CD14-positive monocyte (primary cell): ENCODE results near the gene ARFGAP3. TPM values are rescaled to one million over a fixed set of nuclear protein-coding genes. Genes with fewer than 3 reads are reported as not detected.

Experiments used
- DNase-seq, 3 donors: peaks; one replicate each; pipeline ENCODE4 v3.0.0-alpha.2; 2011 to 2022
- H2AFZ ChIP-seq: 2 replicates; pipeline ENCODE4 v1.6.0; 2012; ENCODE audit warnings: mild to moderate bottlenecking, low read depth, low read length, inconsistent platforms; ENCODE audit not compliant: insufficient read depth, poor library complexity, severe bottlenecking
- H3K27ac ChIP-seq, 2 donors: 1 replicate in 1 of 2; 2 replicates in 1 of 2; pipeline ENCODE4 v1.5.1; 2012 to 2013; ENCODE audit warnings: low read length in 2 of 2, control low read depth in 1 of 2, inconsistent platforms in 1 of 2, low read depth in 1 of 2, mild to moderate bottlenecking in 1 of 2
- H3K27me3 ChIP-seq, 2 donors: one replicate each; pipeline versions ENCODE4 v1.6.0 to v1.6.1; 2011 to 2013; ENCODE audit warnings: low read length in 2 of 2; ENCODE audit not compliant: control insufficient read depth in 2 of 2, insufficient read depth in 2 of 2
- H3K36me3 ChIP-seq, 2 donors: replicated peaks in 1 of 2; 1 replicate in 1 of 2; 2 replicates in 1 of 2; pipeline versions ENCODE4 v1.5.1 to v1.6.1; 2012 to 2013; ENCODE audit warnings: low read length in 2 of 2, control low read depth in 1 of 2, inconsistent platforms in 1 of 2, mild to moderate bottlenecking in 1 of 2; ENCODE audit not compliant: insufficient read depth in 2 of 2, control insufficient read depth in 1 of 2
- H3K4me1 ChIP-seq, 2 donors: 1 replicate in 1 of 2; 2 replicates in 1 of 2; pipeline versions ENCODE4 v1.5.1 to v1.6.1; 2012 to 2013; ENCODE audit warnings: low read length in 2 of 2, control low read depth in 1 of 2, inconsistent platforms in 1 of 2, mild to moderate bottlenecking in 1 of 2, moderate library complexity in 1 of 2; ENCODE audit not compliant: insufficient read depth in 2 of 2, control insufficient read depth in 1 of 2
- H3K4me2 ChIP-seq: replicated peaks from 2 replicates; pipeline ENCODE3; 2012; ENCODE audit warnings: low read length, moderate library complexity, mild to moderate bottlenecking; ENCODE audit not compliant: poor library complexity, severe bottlenecking; ENCODE audit errors: extremely low read depth
- H3K4me3 ChIP-seq, 3 experiments: fragments of 200-600 bp in 1 of 3; sonication (generic) in 1 of 3; replicated peaks in 1 of 3; 1 replicate in 2 of 3; 2 replicates in 1 of 3; pipeline ENCODE4 v1.5.1; 2011 to 2013; ENCODE audit warnings: low read length in 3 of 3, mild to moderate bottlenecking in 3 of 3, control low read depth in 2 of 3, low read depth in 2 of 3, inconsistent platforms in 1 of 3, moderate library complexity in 1 of 3
- H3K79me2 ChIP-seq: 2 replicates; pipeline ENCODE4 v1.6.0; 2012; ENCODE audit warnings: mild to moderate bottlenecking, control low read depth, inconsistent platforms, low read length, moderate library complexity; ENCODE audit not compliant: insufficient read depth
- H3K9ac ChIP-seq: 2 replicates; pipeline ENCODE4 v1.6.0; 2017; ENCODE audit warnings: low read length, mild to moderate bottlenecking; ENCODE audit not compliant: insufficient read depth, poor library complexity, severe bottlenecking
- H3K9me3 ChIP-seq, 2 donors: replicated peaks in 1 of 2; 1 replicate in 1 of 2; 2 replicates in 1 of 2; pipeline versions ENCODE4 v1.5.1 to v1.6.1; 2012 to 2013; ENCODE audit warnings: low read length in 2 of 2, control low read depth in 1 of 2; ENCODE audit not compliant: control insufficient read depth in 1 of 2, insufficient read depth in 1 of 2
- H4K20me1 ChIP-seq: 2 replicates; pipeline ENCODE4 v1.6.0; 2012; ENCODE audit warnings: mild to moderate bottlenecking, low read length, control low read depth, moderate library complexity; ENCODE audit not compliant: insufficient read depth
- H3K27ac Mint-ChIP-seq, 7 donors: one replicate each; pipeline ENCODE4 v1.8.0; 2020; ENCODE audit warnings: mild to moderate bottlenecking in 7 of 7, mixed read lengths in 7 of 7, moderate library complexity in 6 of 7, inconsistent platforms in 2 of 7
- H3K27me3 Mint-ChIP-seq, 3 donors: one replicate each; pipeline ENCODE4 v1.8.0; 2021 to 2022; ENCODE audit warnings: low read depth in 3 of 3, mild to moderate bottlenecking in 3 of 3, mixed read lengths in 3 of 3, moderate library complexity in 3 of 3, inconsistent platforms in 1 of 3
- H3K36me3 Mint-ChIP-seq, 2 donors: one replicate each; pipeline ENCODE4 v1.8.0; 2020; ENCODE audit warnings: mixed read lengths in 2 of 2, inconsistent platforms in 1 of 2, mild to moderate bottlenecking in 1 of 2
- H3K4me1 Mint-ChIP-seq: one replicate; pipeline ENCODE4 v1.8.0; 2020; ENCODE audit warnings: mild to moderate bottlenecking, mixed read lengths
- H3K4me3 Mint-ChIP-seq, 2 donors: one replicate each; pipeline ENCODE4 v1.8.0; 2020; ENCODE audit warnings: mild to moderate bottlenecking in 2 of 2, mixed read lengths in 2 of 2, moderate library complexity in 1 of 2
- H3K9me3 Mint-ChIP-seq, 7 donors: one replicate each; pipeline ENCODE4 v1.8.0; 2020 to 2022; ENCODE audit warnings: mixed read lengths in 7 of 7, mild to moderate bottlenecking in 6 of 7, moderate library complexity in 6 of 7, inconsistent platforms in 2 of 7
- CTCF ChIP-seq: fragments of 200-600 bp; IDR thresholded peaks from one replicate; pipeline ENCODE4 v1.8.0; 2022; ENCODE audit warnings: antibody characterized with exemption, mild to moderate bottlenecking
- WGBS: methylation state at CpG from one replicate; pipeline ENCODE4 v1.1.5; 2013; ENCODE audit warnings: missing lambda C conversion rate; ENCODE audit not compliant: insufficient coverage; 5-methylcytosine and 5-hydroxymethylcytosine counted together
- intact Hi-C, 2 donors: fragments of 100-400 bp; cut with micrococcal nuclease; formaldehyde crosslinking; loops; one replicate each; pipeline versions ENCODE4 v1.15.0 to v1.15.1; 2023
- polyA plus RNA-seq, 3 donors: library from polyadenylated mRNA; depleted of rRNA in 1 of 3; unstranded in 2 of 3; stranded (reverse) in 1 of 3; fragments of 300-500 nt in 2 of 3; fragments of >200 nt in 1 of 3; fragmentation: Illumina TruSeq in 2 of 3; gene quantifications; 1 replicate in 2 of 3; 2 replicates in 1 of 3; pipeline ENCODE4 v1.2.3, GENCODE V29; 2012 to 2021

ARFGAP3 gene
- polyA plus RNA-seq, 3 donors = 22.3 to 38.7 (median 34.8) TPM

GRCh38 chr22:42847110-42847509, 10.0 kb downstream of the ARFGAP3 start:
- intact Hi-C loops = no loop called here
- Mint-ChIP-seq H3K4me1 (no peaks in the 10 kb centered on the region), H3K27ac (no peak overlapping the region), H3K36me3 (peaks cover 52 to 67% of the 10 kb centered on the region in 2 donors), H3K9me3 (no peaks in the 10 kb centered on the region), H3K27me3 (peaks cover 0 to 1% (median 0%) of the 10 kb centered on the region in 3 donors), H3K4me3 (no peak overlapping the region)
- Histone ChIP-seq H3K9ac (no peak overlapping the region), H3K4me2 (no peak overlapping the region), H3K4me1 (no peaks in the 10 kb centered on the region), H2AFZ (no peak overlapping the region), H3K79me2 (peaks cover 38% of the 10 kb centered on the region), H3K4me3 (no peak overlapping the region), H3K9me3 (no peaks in the 10 kb centered on the region), H3K27me3 (no peaks in the 10 kb centered on the region), H3K27ac (no peak overlapping the region), H3K36me3 (peaks cover 23 to 54% of the 10 kb centered on the region in 2 donors), H4K20me1 (peaks cover 36% of the 10 kb centered on the region)
- no peak for TF ChIP-seq CTCF
- WGBS = 100% methylated on average over 1 of the region's 3 CpGs
- DNase-seq = no peak

GRCh38 chr22:42844756-42845155, 12.3 kb downstream of the ARFGAP3 start:
- no peaks in the 10 kb centered on the region for H3K27me3 ChIP-seq
- intact Hi-C loops = no loop called here
- H3K4me2 ChIP-seq = no peak overlapping the region
- no peak overlapping the region for H2AFZ ChIP-seq
- H3K4me3 ChIP-seq = no peak overlapping the region
- peaks cover 19% of the 10 kb centered on the region for H4K20me1 ChIP-seq
- no peak for TF ChIP-seq CTCF
- peaks cover 14% of the 10 kb centered on the region for H3K79me2 ChIP-seq
- H3K27ac Mint-ChIP-seq = no peak overlapping the region
- no peaks in the 10 kb centered on the region for H3K9me3 ChIP-seq
- peaks cover 65 to 83% of the 10 kb centered on the region in 2 donors for H3K36me3 Mint-ChIP-seq
- no peaks in the 10 kb centered on the region for H3K9me3 Mint-ChIP-seq
- no peak for DNase-seq
- H3K36me3 ChIP-seq = peaks cover 37 to 73% of the 10 kb centered on the region in 2 donors
- H3K4me1 ChIP-seq = no peaks in the 10 kb centered on the region
- no peaks in the 10 kb centered on the region for H3K27me3 Mint-ChIP-seq
- no peak overlapping the region for H3K9ac ChIP-seq
- H3K4me3 Mint-ChIP-seq = no peak overlapping the region
- 71% methylated on average over 1 of the region's 4 CpGs for WGBS
- no peak overlapping the region for H3K27ac ChIP-seq
- H3K4me1 Mint-ChIP-seq = no peaks in the 10 kb centered on the region
